GM10266 (cell line): ENCODE measurements around the gene GIMAP8.
A peak's percentile ranks its signal among the peaks of the same experiment; 100 is the strongest.

Experiments
- DNase-seq: peaks from one replicate; pipeline ENCODE4 v3.0.0; 2012; ENCODE audit errors: extremely low spot score
- CTCF ChIP-seq: IDR thresholded peaks from 2 replicates; pipeline ENCODE4 v1.5.1; 2012; ENCODE audit warnings: mild to moderate bottlenecking, low read depth; ENCODE audit not compliant: control insufficient read depth, insufficient read depth; ENCODE audit errors: missing control alignments

GIMAP8 gene

GRCh38 chr7:150442811-150443210, 7.6 kb upstream of the GIMAP8 start:
- TF ChIP-seq CTCF, result no peak
- DNase-seq, result no peak

GRCh38 chr7:150443793-150444540, 6.5 kb upstream of the GIMAP8 start:
- TF ChIP-seq CTCF, result no peak
- DNase-seq, result no peak

GRCh38 chr7:150444674-150445365, 5.6 kb upstream of the GIMAP8 start:
- DNase-seq, result no peak
- TF ChIP-seq CTCF, result no peak

- TF ChIP-seq CTCF, result no peak
- no peak for DNase-seq
Observed at GRCh38 chr7:150446288-150446938, 4.0 kb upstream of the GIMAP8 start.

GRCh38 chr7:150447966-150448788, 2.3 kb upstream of the GIMAP8 start:
- no peak for DNase-seq
- no peak for TF ChIP-seq CTCF

- peak; percentile 95 for TF ChIP-seq CTCF
- DNase-seq, result peak; percentile 81
Observed at GRCh38 chr7:150448789-150449147, 1.7 kb upstream of the GIMAP8 start.
